ENCODE results near the gene CHAF1A. TPM values are rescaled to one million over a fixed set of nuclear protein-coding genes. Genes with fewer than 3 reads are reported as not detected.

CHAF1A gene
- total RNA-seq, 1 donor from 2014 or later, result 5.1 TPM

DNA sequence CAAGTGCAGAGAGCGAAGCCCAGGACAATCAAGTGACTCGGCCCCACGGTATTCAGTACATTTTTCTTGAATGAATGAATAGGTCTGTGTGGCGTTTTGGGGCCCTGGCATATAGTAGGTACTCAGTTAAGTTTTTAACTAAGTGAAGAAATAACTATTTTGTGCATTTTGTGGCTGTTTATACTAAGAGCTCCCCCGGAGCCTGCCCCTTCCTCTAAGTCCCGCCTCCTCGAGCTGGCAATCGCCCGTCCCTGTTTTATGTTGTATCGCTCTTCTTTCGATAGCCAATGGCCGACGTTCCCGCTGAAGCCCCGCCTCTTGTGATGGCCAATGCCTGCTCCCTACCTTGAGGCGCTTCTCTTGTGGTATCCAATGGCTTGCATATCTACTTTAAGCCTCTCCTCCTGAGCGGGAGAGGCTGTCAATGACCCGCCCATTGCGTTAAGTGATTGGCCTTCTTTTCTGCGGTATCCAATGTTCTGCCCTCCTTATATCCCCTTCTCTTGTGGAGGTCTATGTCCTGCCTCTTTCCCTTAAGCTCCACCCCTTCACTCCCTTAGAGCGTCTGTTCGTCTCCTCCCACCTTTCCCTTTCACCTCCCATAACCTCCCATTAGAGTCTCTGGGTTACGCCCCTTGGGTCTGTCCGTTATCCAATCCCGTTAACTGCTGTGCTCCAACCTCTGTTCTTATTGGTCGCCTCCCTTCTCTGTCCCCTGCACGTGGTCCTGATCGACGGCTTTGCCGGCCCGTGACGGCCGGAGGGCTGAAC lies 69.1 kb downstream of the CHAF1A start:
- Histone ChIP-seq H3K9me3 (replicated peaks) (no peaks in the 10 kb centered on the region), H3K27ac (replicated peaks) (peak overlapping the region; percentile 93), H3K4me3 (peak overlapping the region; percentile 98), H3K27me3 (ENCODE audit: low read depth) (no peaks in the 10 kb centered on the region), H3K36me3 (peaks cover 13% of the 10 kb centered on the region), H3K4me1 (peaks cover 35% of the 10 kb centered on the region)
- intact Hi-C loops (cut with micrococcal nuclease), result no loop called here
- DNase-seq, result peak; percentile 98
- TF ChIP-seq, protein P1, sequence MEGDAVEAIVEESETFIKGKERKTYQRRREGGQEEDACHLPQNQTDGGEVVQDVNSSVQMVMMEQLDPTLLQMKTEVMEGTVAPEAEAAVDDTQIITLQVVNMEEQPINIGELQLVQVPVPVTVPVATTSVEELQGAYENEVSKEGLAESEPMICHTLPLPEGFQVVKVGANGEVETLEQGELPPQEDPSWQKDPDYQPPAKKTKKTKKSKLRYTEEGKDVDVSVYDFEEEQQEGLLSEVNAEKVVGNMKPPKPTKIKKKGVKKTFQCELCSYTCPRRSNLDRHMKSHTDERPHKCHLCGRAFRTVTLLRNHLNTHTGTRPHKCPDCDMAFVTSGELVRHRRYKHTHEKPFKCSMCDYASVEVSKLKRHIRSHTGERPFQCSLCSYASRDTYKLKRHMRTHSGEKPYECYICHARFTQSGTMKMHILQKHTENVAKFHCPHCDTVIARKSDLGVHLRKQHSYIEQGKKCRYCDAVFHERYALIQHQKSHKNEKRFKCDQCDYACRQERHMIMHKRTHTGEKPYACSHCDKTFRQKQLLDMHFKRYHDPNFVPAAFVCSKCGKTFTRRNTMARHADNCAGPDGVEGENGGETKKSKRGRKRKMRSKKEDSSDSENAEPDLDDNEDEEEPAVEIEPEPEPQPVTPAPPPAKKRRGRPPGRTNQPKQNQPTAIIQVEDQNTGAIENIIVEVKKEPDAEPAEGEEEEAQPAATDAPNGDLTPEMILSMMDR (IDR thresholded peaks at IDR 0.05; ENCODE audit: borderline replicate concordance), result no peak

DNA sequence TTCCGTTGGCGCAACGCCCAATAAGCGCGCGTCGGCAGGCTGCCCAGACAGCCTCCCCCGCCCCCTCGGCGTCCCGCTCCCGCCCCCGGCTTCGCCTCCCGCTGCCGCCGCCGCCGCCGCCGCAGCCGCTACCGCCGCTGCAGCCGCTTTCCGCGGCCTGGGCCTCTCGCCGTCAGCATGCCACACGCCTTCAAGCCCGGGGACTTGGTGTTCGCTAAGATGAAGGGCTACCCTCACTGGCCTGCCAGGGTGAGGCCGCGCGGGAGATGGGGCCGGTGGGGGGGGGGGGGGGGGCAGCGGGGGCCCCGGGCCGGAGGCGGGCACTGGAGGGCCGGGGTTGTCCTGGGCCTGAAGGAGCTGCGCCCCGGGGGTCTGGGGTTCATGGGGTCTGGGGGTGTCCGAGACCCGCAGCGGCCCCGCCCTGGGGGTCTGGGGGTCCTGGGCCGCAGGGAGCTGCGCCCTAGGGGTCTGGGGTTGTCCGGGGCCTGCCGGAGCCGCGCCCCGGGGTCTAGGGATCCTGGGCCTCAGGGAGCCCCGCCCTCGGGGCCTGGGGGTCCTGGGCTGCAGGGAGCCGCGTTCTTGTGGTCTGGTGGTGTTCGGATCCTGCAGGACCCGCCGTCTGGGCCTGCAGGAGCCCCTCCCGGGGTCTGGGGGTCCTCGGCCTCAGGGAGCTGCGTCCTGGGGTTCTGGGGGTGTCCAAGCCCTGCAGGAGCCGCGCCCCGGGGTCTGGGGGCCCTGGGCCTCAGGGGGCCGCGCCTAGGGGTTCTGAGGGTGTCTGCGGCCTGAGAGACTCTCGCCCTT lies 69.9 kb downstream of the CHAF1A start, which contains the start of gene HDGFL2:
Gene HDGFL2, plus strand, starts transcription at position 124 of the 801 bp plus-strand sequence. Its CDS starts 54 bp downstream, at position 178.
- intact Hi-C loops (cut with micrococcal nuclease), result no loop called here
- Histone ChIP-seq H3K4me3 (peak within 1 kb of the TSS; percentile 98), H3K4me1 (peaks cover 35% of the 10 kb centered on the region), H3K27me3 (ENCODE audit: low read depth) (no peaks in the 10 kb centered on the region), H3K9me3 (replicated peaks) (no peaks in the 10 kb centered on the region), H3K36me3 (peaks cover 20% of the 10 kb centered on the region), H3K27ac (replicated peaks) (peak within 1 kb of the TSS; percentile 93)
- TF ChIP-seq, protein P1 (IDR thresholded peaks at IDR 0.05; ENCODE audit: borderline replicate concordance), result no peak
- no peak for DNase-seq

DNA sequence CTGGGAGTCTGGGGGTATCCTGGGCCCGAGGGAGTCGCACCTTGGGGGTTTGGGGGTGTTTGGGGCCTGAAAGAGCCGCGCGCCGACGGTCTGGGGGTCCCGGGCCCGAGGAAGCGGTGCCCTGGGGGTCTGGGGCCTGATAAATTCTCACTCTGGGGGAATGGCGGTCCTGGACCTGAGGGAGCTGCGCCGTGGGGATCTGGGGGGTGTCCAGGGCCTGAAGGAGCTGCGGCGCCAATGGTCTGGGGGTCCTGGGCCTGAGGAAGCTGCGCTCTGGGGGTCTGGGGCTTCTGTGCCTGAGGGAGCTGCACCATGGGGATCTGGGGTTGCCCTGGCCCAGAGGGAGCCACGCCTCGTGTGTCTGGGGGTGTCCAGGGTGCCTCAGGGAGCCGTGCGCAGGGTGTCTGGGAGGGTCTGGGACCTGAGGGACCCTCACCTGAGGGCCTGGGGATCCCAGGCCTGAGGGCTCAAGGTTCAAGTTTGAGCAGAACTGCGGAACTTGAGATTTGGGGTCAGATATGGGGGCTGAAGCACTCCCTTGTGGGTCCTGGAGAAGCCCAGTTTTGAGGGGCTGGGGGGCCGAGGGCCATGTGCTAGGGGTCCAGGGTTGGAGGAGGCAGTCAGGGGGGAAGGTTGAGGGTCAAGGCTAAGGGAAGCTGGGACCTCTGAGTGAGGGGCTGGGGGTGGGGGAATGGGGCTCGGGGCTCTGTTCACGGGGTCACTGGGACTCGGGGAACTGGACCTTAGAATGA lies 70.7 kb downstream of the CHAF1A start:
- peak overlapping the region; percentile 93 for H3K27ac ChIP-seq (replicated peaks)

DNA sequence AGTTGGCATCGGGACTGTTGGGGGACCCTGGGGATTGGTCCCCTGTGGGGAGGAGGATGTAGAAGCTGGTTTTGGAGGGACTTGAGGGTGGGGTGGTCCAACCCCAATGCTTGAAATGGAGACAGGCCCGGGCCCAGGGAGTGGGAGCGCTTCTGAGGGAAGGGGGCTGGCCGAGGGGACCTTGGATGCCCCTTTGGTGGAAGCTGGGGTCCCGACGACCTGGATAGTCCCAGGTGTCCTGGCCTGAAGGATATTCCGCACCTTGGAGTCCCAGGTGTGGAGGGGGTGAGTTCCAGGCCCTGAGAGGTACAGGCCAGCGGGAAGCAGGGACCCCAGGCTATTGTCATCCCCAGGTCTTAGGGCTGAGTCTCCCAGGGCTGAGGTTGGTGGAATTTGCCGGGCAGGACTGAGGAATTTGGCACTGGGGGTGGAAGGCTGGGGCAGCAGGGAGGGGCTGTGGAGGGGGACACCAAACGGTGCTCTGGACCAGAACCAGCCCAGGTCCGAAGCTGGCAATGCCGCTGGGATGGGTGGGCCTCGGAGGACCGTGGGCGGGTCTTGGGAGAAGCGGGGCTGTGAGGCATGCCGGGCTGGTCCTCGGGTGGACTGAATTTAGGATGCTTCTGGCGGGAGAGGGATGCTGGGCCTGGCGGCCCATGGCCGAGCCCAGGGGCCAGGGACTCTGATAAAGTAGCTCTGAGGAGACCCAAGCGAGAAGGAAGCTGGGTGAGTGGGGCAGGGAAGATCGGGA lies 71.5 kb downstream of the CHAF1A start:
- Histone ChIP-seq H3K27ac (replicated peaks) (peak overlapping the region; percentile 16), H3K4me1 (peaks cover 35% of the 10 kb centered on the region), H3K4me3 (peak overlapping the region; percentile 98), H3K36me3 (peaks cover 33% of the 10 kb centered on the region), H3K27me3 (ENCODE audit: low read depth) (no peaks in the 10 kb centered on the region), H3K9me3 (replicated peaks) (no peaks in the 10 kb centered on the region)
- intact Hi-C loops (cut with micrococcal nuclease), result no loop called here
- TF ChIP-seq, protein P1 (IDR thresholded peaks at IDR 0.05; ENCODE audit: borderline replicate concordance), result no peak
- no peak for DNase-seq

More for the DNA sequence above, 70.7 kb downstream of the CHAF1A start:
- intact Hi-C loops (cut with micrococcal nuclease), result no loop called here
- Histone ChIP-seq H3K4me3 (peak overlapping the region; percentile 98), H3K9me3 (replicated peaks) (no peaks in the 10 kb centered on the region), H3K4me1 (peaks cover 35% of the 10 kb centered on the region), H3K36me3 (peaks cover 26% of the 10 kb centered on the region), H3K27me3 (ENCODE audit: low read depth) (no peaks in the 10 kb centered on the region)
- DNase-seq, result no peak
- TF ChIP-seq, protein P1 (IDR thresholded peaks at IDR 0.05; ENCODE audit: borderline replicate concordance), result no peak
